Endothelial cell of umbilical vein (primary cell): ENCODE measurements around the gene WAS. TPM values are rescaled to one million over a fixed set of nuclear protein-coding genes. Genes with fewer than 3 reads are reported as not detected.

ENCODE experiments used
- BruUV-seq: library from RNA; stranded (reverse); fragments of 400-500 nt; replicated peaks from 2 replicates; lab custom pipeline; 2021; lab: Mats Ljungman, UMichigan
- CTCF ChIA-PET: fragments of 300-600, 350-600 bp; sonication (Branson Sonifier 250); formaldehyde crosslinking; loops from one replicate; lab custom pipeline; 2021; ENCODE audit warnings: antibody characterized with exemption, inconsistent platforms; lab: Charles Lee
- POLR2A ChIA-PET: fragments of 300-600, 350-600 bp; sonication (Branson Sonifier 250); formaldehyde crosslinking; loops from one replicate; lab custom pipeline; 2021; ENCODE audit warnings: antibody characterized with exemption, inconsistent platforms; lab: Charles Lee
- DNase-seq: peaks from one replicate; pipeline ENCODE4 v3.0.0-alpha.2; 2011; ENCODE audit warnings: low read depth, low spot score
- FAIRE-seq: peaks from 2 replicates; lab custom pipeline; 2011; peaks lifted over from hg19 to GRCh38; lab: Jason Lieb, UNC
- H2AFZ ChIP-seq: 2 replicates; pipeline ENCODE4 v1.6.0; 2012; ENCODE audit warnings: low read depth, low read length, control low read depth, inconsistent platforms
- H3K27ac ChIP-seq: 2 replicates; pipeline ENCODE4 v1.5.1; 2011; ENCODE audit warnings: low read depth, mild to moderate bottlenecking, control low read depth, low read length, moderate library complexity; ENCODE audit not compliant: insufficient read depth
- H3K27me3 ChIP-seq, 2 experiments: 2 replicates each; pipeline versions ENCODE4 v1.6.0 to v1.6.1; 2011; ENCODE audit warnings: low read length in 2 of 2, mixed read lengths in 1 of 2; ENCODE audit not compliant: control insufficient read depth in 2 of 2, insufficient read depth in 2 of 2
- H3K36me3 ChIP-seq, 2 experiments: 2 replicates in 1 of 2; 3 replicates in 1 of 2; pipeline ENCODE4 v1.5.1; 2011; ENCODE audit warnings: low read length in 2 of 2, mild to moderate bottlenecking in 1 of 2, moderate library complexity in 1 of 2; ENCODE audit not compliant: control insufficient read depth in 2 of 2, insufficient read depth in 2 of 2; ENCODE audit errors: extremely low read depth in 1 of 2
- H3K4me1 ChIP-seq: 3 replicates; pipeline ENCODE4 v1.5.1; 2011; ENCODE audit warnings: mild to moderate bottlenecking, low read length; ENCODE audit not compliant: control insufficient read depth, insufficient read depth; ENCODE audit errors: extremely low read depth
- H3K4me2 ChIP-seq: 2 replicates; pipeline ENCODE4 v1.6.1; 2011; ENCODE audit warnings: low read length, control low read depth, mixed read lengths; ENCODE audit not compliant: insufficient read depth
- H3K4me3 ChIP-seq, 3 experiments: fragments of 200-600 bp in 1 of 3; sonication (generic), shearing (Covaris generic) in 1 of 3; replicated peaks in 1 of 3; 2 replicates each; pipeline ENCODE4 v1.5.1; 2011 to 2016; ENCODE audit warnings: control low read depth in 3 of 3, low read length in 3 of 3, mild to moderate bottlenecking in 2 of 3, inconsistent platforms in 1 of 3, low read depth in 1 of 3, moderate library complexity in 1 of 3; ENCODE audit not compliant: insufficient read depth in 1 of 3
- H3K79me2 ChIP-seq: 2 replicates; pipeline ENCODE4 v1.6.0; 2012; ENCODE audit warnings: low read length, inconsistent platforms; ENCODE audit not compliant: control insufficient read depth, insufficient read depth
- H3K9ac ChIP-seq: replicated peaks from 2 replicates; pipeline ENCODE3; 2011; ENCODE audit warnings: low read length, control low read depth; ENCODE audit not compliant: insufficient read depth; ENCODE audit errors: extremely low read depth
- H3K9me1 ChIP-seq: replicated peaks from 3 replicates; pipeline ENCODE4 v1.6.0; 2011; ENCODE audit warnings: mild to moderate bottlenecking, low read length; ENCODE audit not compliant: control insufficient read depth, insufficient read depth; ENCODE audit errors: extremely low read depth
- H3K9me3 ChIP-seq: replicated peaks from 2 replicates; pipeline ENCODE4 v1.5.1; 2012; ENCODE audit warnings: low read length, inconsistent platforms; ENCODE audit not compliant: control insufficient read depth, insufficient read depth
- H4K20me1 ChIP-seq: replicated peaks from 2 replicates; pipeline ENCODE3; 2011; ENCODE audit warnings: mild to moderate bottlenecking, low read length; ENCODE audit not compliant: control insufficient read depth, insufficient read depth; ENCODE audit errors: extremely low read depth
- CTCF ChIP-seq, 2 donors: IDR thresholded peaks; 1 replicate in 1 of 2; 2 replicates in 1 of 2; pipeline ENCODE4 v1.5.1; 2011; ENCODE audit warnings: low read length in 2 of 2, mild to moderate bottlenecking in 2 of 2, moderate library complexity in 2 of 2, control low read depth in 1 of 2, inconsistent platforms in 1 of 2, low read depth in 1 of 2; ENCODE audit not compliant: insufficient read depth in 1 of 2; ENCODE audit errors: extremely low read depth in 1 of 2
- EZH2 ChIP-seq: IDR thresholded peaks from 2 replicates; pipeline ENCODE4 v1.6.1; 2012; ENCODE audit warnings: borderline replicate concordance, low read depth, mild to moderate bottlenecking, moderate library complexity, low read length, inconsistent platforms; ENCODE audit not compliant: severe bottlenecking
- FOS ChIP-seq: IDR thresholded peaks from 2 replicates; pipeline ENCODE4 v1.6.1; 2011; ENCODE audit warnings: mild to moderate bottlenecking, low read length, moderate library complexity, borderline replicate concordance; ENCODE audit not compliant: insufficient read depth
- GATA2 ChIP-seq: IDR thresholded peaks from 2 replicates; pipeline ENCODE4 v1.7.0; 2011; ENCODE audit warnings: low read depth, mild to moderate bottlenecking, moderate library complexity, mixed read lengths, low read length; ENCODE audit not compliant: insufficient read length, insufficient read depth
- JUN ChIP-seq: IDR thresholded peaks from 2 replicates; pipeline ENCODE4 v1.6.1; 2011; ENCODE audit warnings: borderline replicate concordance, low read depth; ENCODE audit not compliant: insufficient read length, insufficient read depth
- MAX ChIP-seq: IDR thresholded peaks from 2 replicates; pipeline ENCODE4 v1.6.1; 2011; ENCODE audit not compliant: insufficient read depth, insufficient read length
- MYC ChIP-seq: IDR thresholded peaks from one replicate; pipeline ENCODE4 v1.6.1; 2011; ENCODE audit warnings: mild to moderate bottlenecking, low read depth, low read length
- POLR2A ChIP-seq: IDR thresholded peaks from 2 replicates; pipeline ENCODE4 v1.6.1; 2012; ENCODE audit warnings: low read depth, mild to moderate bottlenecking, control low read depth, low read length
- POLR2AphosphoS5 ChIP-seq: IDR thresholded peaks from 2 replicates; pipeline ENCODE4 v1.6.1; 2012; ENCODE audit warnings: low read depth, mild to moderate bottlenecking, control low read depth, low read length, moderate library complexity; ENCODE audit not compliant: insufficient read depth
- dilution Hi-C: fragments of 300-500 bp; cut with MboI; formaldehyde crosslinking; loops from one replicate; pipeline ENCODE4 v1.15.0; 2019; ENCODE audit warnings: low sequenced_read_pairs; ENCODE audit not compliant: extremely low pct_ligation_motif_present
- intact Hi-C: fragments of 100-400 bp; cut with micrococcal nuclease; formaldehyde crosslinking; loops from one replicate; pipeline ENCODE4 v1.10.0; 2022
- polyA plus RNA-seq, 4 experiments: library from polyadenylated mRNA; depleted of rRNA in 3 of 4; stranded (reverse) in 3 of 4; unstranded in 1 of 4; fragments of >200 nt; gene quantifications; 2 replicates each; pipeline versions ENCODE4 v1.2.1 to v1.2.3, GENCODE V29; 2011 to 2012; ENCODE audit warnings: missing spikeins in 1 of 4
- total RNA-seq: library from RNA; stranded (reverse); gene quantifications from 2 replicates; pipeline ENCODE4 v1.2.3, GENCODE V29; 2021

Gene WAS
- total and polyA plus RNA-seq, 2 donors (not counting 3 experiments of a cell fraction or from before 2014, with no cell fraction given) = 0.73 TPM; not detected in 1

- no TSS peak for BruUV-seq
Measured at GRCh38 chrX:48711929-48712505, 28.4 kb downstream of the WAS start.

GRCh38 chrX:48713847-48714246 is 30.2 kb downstream of the WAS start:
- Histone ChIP-seq H3K4me2 (no peak overlapping the region), H3K9me3 (no peaks in the 10 kb centered on the region), H2AFZ (no peak overlapping the region), H3K27ac (no peak overlapping the region), H3K79me2 (no peaks in the 10 kb centered on the region), H3K9me1 (no peaks in the 10 kb centered on the region), H3K36me3 (no peaks in the 10 kb centered on the region), H3K4me1 (no peaks in the 10 kb centered on the region), H4K20me1 (no peaks in the 10 kb centered on the region), H3K9ac (no peak overlapping the region), H3K4me3 (no peak overlapping the region), H3K27me3 (peaks cover 0 to 7% of the 10 kb centered on the region in 2 experiments)
- DNase-seq (no peak), FAIRE-seq (no peak)
- CTCF ChIA-PET = no interaction called here
- POLR2A ChIA-PET = no interaction called here
- BruUV-seq = no TSS peak
- intact Hi-C loops (no loop called here), dilution Hi-C loops (no loop called here)
- no peak for TF ChIP-seq MYC
- no peak for TF ChIP-seq MAX
- no peak for TF ChIP-seq CTCF (IDR thresholded peaks at IDR 0.05; ENCODE audit: extremely low read depth in 1 of 2, insufficient read depth in 1 of 2, low read depth in 1 of 2, low read length in 2 of 2)
- no peak for TF ChIP-seq POLR2AphosphoS5
- TF ChIP-seq FOS = no peak
- TF ChIP-seq POLR2A = no peak
- TF ChIP-seq EZH2 = no peak
- no peak for TF ChIP-seq GATA2
- TF ChIP-seq JUN = no peak

More at GRCh38 chrX:48711929-48712505, 28.4 kb downstream of the WAS start:
- Histone ChIP-seq H3K36me3 (no peaks in the 10 kb centered on the region), H3K27me3 (peaks cover 0 to 7% of the 10 kb centered on the region in 2 experiments), H3K79me2 (no peaks in the 10 kb centered on the region), H2AFZ (no peak overlapping the region), H3K9me1 (no peaks in the 10 kb centered on the region), H3K4me2 (no peak overlapping the region), H3K9me3 (no peaks in the 10 kb centered on the region), H3K4me3 (no peak overlapping the region), H4K20me1 (no peaks in the 10 kb centered on the region), H3K9ac (no peak overlapping the region), H3K4me1 (no peaks in the 10 kb centered on the region), H3K27ac (no peak overlapping the region)
- ChIA-PET CTCF (no interaction called here), POLR2A (no interaction called here)
- TF ChIP-seq JUN (no peak), FOS (no peak), GATA2 (no peak)
- intact Hi-C loops (no loop called here), dilution Hi-C loops (no loop called here)
- DNase-seq (no peak), FAIRE-seq (no peak)
